SK-N-SH (cell line): ENCODE data around the gene MACROD2.

Source experiments
- EP300 ChIP-seq, 2 experiments: IDR thresholded peaks; 2 replicates each; pipeline versions ENCODE4 v1.4.0 to v1.6.1; 2012; ENCODE audit warnings: borderline replicate concordance in 1 of 2, low read depth in 1 of 2, low read length in 1 of 2
- EZH2phosphoT487 ChIP-seq: fragments of 200-600 bp; sonication (generic); IDR thresholded peaks from 2 replicates; pipeline ENCODE4 v1.6.1; 2017; ENCODE audit warnings: low read depth, mixed run types, mild to moderate bottlenecking, antibody characterized with exemption, moderate library complexity, borderline replicate concordance
- FOXM1 ChIP-seq: IDR thresholded peaks from 2 replicates; pipeline ENCODE4 v1.4.0; 2012; ENCODE audit warnings: low read depth, mild to moderate bottlenecking
- MEF2A ChIP-seq: IDR thresholded peaks from 2 replicates; pipeline ENCODE4 v1.4.0; 2012; ENCODE audit warnings: low read depth, borderline replicate concordance
- RFX5 ChIP-seq: IDR thresholded peaks from 2 replicates; pipeline ENCODE4 v1.6.1; 2012; ENCODE audit warnings: mild to moderate bottlenecking, improper control_type of control experiment, low read length
- TAF1 ChIP-seq: IDR thresholded peaks from 2 replicates; pipeline ENCODE4 v1.6.1; 2012; ENCODE audit warnings: low read depth, mild to moderate bottlenecking, low read length, moderate library complexity, borderline replicate concordance
- TCF12 ChIP-seq: IDR thresholded peaks from 2 replicates; pipeline ENCODE4 v1.4.0; 2012
- TF ChIP-seq, protein P1 (sequence below): fragments of 200-600 bp; sonication (generic); IDR thresholded peaks from 2 replicates; pipeline ENCODE4 v1.6.1; 2017; ENCODE audit warnings: antibody characterized with exemption, mild to moderate bottlenecking, moderate library complexity
- TF ChIP-seq, protein P2 (sequence below): IDR thresholded peaks from 2 replicates; pipeline ENCODE4 v1.6.1; 2012; ENCODE audit warnings: mild to moderate bottlenecking, low read depth, low read length, moderate library complexity
- TF ChIP-seq, protein P3 (sequence below): fragments of 150-350 bp; IDR thresholded peaks from 2 replicates; pipeline ENCODE4 v1.6.1; 2016; ENCODE audit warnings: mild to moderate bottlenecking, low read depth, low read length

DNA sequence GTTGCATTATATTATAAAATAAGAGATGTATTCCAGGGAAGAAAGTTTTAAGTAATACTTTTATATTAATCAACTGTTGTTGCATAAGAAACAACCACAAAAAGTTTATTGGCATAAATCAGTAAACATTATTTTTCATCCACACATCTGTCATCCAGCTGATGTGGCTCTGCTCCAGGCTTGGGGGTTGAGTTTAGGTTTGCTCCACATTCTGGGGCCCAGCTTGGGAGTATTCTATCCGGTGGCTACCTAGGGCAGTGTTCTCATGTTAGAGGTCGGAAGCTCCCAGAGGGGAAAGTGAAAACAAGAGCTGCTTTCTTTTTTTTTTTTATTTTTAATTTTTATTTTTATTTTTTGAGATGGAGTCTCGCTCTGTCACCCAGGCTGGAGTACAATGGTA lies 1070.5 kb downstream of the MACROD2 start:
- TF ChIP-seq, protein P1, sequence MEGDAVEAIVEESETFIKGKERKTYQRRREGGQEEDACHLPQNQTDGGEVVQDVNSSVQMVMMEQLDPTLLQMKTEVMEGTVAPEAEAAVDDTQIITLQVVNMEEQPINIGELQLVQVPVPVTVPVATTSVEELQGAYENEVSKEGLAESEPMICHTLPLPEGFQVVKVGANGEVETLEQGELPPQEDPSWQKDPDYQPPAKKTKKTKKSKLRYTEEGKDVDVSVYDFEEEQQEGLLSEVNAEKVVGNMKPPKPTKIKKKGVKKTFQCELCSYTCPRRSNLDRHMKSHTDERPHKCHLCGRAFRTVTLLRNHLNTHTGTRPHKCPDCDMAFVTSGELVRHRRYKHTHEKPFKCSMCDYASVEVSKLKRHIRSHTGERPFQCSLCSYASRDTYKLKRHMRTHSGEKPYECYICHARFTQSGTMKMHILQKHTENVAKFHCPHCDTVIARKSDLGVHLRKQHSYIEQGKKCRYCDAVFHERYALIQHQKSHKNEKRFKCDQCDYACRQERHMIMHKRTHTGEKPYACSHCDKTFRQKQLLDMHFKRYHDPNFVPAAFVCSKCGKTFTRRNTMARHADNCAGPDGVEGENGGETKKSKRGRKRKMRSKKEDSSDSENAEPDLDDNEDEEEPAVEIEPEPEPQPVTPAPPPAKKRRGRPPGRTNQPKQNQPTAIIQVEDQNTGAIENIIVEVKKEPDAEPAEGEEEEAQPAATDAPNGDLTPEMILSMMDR: no peak
- TF ChIP-seq FOXM1 (no peak), TAF1 (no peak), EZH2phosphoT487 (no peak), MEF2A (no peak), EP300 (IDR thresholded peaks at IDR 0.05; ENCODE audit: borderline replicate concordance in 1 of 2, low read depth in 1 of 2, low read length in 1 of 2) (no peak), TCF12 (no peak), RFX5 (no peak)
- TF ChIP-seq, protein P2, sequence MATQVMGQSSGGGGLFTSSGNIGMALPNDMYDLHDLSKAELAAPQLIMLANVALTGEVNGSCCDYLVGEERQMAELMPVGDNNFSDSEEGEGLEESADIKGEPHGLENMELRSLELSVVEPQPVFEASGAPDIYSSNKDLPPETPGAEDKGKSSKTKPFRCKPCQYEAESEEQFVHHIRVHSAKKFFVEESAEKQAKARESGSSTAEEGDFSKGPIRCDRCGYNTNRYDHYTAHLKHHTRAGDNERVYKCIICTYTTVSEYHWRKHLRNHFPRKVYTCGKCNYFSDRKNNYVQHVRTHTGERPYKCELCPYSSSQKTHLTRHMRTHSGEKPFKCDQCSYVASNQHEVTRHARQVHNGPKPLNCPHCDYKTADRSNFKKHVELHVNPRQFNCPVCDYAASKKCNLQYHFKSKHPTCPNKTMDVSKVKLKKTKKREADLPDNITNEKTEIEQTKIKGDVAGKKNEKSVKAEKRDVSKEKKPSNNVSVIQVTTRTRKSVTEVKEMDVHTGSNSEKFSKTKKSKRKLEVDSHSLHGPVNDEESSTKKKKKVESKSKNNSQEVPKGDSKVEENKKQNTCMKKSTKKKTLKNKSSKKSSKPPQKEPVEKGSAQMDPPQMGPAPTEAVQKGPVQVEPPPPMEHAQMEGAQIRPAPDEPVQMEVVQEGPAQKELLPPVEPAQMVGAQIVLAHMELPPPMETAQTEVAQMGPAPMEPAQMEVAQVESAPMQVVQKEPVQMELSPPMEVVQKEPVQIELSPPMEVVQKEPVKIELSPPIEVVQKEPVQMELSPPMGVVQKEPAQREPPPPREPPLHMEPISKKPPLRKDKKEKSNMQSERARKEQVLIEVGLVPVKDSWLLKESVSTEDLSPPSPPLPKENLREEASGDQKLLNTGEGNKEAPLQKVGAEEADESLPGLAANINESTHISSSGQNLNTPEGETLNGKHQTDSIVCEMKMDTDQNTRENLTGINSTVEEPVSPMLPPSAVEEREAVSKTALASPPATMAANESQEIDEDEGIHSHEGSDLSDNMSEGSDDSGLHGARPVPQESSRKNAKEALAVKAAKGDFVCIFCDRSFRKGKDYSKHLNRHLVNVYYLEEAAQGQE: no peak
- TF ChIP-seq, protein P3, sequence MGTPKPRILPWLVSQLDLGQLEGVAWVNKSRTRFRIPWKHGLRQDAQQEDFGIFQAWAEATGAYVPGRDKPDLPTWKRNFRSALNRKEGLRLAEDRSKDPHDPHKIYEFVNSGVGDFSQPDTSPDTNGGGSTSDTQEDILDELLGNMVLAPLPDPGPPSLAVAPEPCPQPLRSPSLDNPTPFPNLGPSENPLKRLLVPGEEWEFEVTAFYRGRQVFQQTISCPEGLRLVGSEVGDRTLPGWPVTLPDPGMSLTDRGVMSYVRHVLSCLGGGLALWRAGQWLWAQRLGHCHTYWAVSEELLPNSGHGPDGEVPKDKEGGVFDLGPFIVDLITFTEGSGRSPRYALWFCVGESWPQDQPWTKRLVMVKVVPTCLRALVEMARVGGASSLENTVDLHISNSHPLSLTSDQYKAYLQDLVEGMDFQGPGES: no peak
